ENCODE data around the gene SLC25A6.
"Not testable (repeated sequence)": the region's sequence is repeated elsewhere in the genome, so short reads cannot be mapped to it uniquely, and the experiment has no call there.

SLC25A6 gene
- 242 to 423 (median 310) reads per million in 3 experiments for total RNA-seq

- peak; percentile 99 for DNase-seq
Observed at GRCh38 chrX:1391707-1392375, at the start of gene SLC25A6. Gene SLC25A6, minus strand, starts transcription at chrX:1392113. Its CDS starts 104 bp downstream, at chrX:1392009.

GRCh38 chrX:1440506-1440905 is 48.6 kb upstream of the SLC25A6 start:
- no peak for DNase-seq

GRCh38 chrX:1435241-1435895 is 43.5 kb upstream of the SLC25A6 start:
- no peak for DNase-seq

- no peak for DNase-seq
Observed at GRCh38 chrX:1434871-1435240, 42.9 kb upstream of the SLC25A6 start.

- DNase-seq: no peak
Observed at GRCh38 chrX:1433646-1434357, 41.9 kb upstream of the SLC25A6 start.

DNA sequence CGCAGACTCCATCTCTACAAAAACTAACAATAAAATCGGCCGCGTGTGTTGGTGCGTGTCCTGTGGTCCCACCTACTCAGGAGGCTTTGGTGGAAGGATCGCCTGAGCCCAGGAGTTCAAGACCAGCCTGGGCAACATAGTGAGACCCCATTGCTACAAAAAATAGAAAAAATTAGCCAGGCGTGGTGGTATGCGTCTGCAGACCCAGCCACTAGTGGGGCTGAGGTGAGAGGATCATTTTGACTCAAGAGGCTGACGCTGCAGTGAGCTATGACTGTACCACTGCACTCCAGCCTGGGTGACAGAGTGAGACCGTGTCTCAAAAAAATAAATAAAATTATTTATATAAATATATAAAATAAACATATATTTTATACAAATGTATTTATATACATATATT is 38.5 kb upstream of the SLC25A6 start:
- no peak for DNase-seq

- no peak for DNase-seq
Observed at GRCh38 chrX:1427756-1428155, 35.8 kb upstream of the SLC25A6 start.

DNA sequence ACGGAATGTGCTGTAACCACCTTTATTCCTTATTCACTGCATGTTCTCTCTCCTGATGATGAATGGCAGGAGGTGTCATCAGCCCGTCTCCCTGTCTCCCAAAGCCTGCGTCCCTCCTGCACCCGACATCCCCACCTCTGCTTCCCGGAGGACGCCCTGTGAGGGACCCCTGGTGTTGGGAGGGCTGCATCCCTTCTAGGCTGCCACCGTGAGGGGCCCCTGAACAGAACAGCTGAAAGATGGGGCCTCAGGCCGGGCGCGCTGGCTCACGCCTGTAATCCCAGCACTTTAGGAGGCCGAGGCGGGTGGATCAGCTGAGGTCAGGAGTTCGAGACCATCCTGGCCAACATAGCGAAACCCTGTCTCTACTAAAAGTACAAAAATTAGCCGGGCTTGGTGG is 34.4 kb upstream of the SLC25A6 start:
- DNase-seq: not testable (repeated sequence)

DNA sequence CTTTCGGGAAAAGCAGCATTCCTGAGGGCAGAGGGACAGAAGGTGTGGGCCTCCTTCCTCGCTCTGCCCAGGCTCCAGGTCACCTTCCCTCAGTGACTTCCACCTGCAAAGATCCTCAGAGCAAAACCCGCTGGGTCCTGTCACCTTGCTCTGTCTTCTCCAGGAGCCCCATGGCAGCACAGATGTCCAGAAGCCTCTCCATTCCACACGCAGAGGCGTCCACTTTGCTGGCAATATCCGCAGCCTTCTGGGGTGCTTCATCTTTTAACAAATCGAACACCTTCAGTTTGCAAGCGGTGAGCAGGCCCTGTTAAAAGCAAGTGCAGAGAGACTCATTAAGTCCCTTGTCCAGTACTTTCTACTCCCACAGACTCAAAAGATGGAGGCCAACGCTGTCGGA is 33.5 kb upstream of the SLC25A6 start:
- DNase-seq: no peak

DNA sequence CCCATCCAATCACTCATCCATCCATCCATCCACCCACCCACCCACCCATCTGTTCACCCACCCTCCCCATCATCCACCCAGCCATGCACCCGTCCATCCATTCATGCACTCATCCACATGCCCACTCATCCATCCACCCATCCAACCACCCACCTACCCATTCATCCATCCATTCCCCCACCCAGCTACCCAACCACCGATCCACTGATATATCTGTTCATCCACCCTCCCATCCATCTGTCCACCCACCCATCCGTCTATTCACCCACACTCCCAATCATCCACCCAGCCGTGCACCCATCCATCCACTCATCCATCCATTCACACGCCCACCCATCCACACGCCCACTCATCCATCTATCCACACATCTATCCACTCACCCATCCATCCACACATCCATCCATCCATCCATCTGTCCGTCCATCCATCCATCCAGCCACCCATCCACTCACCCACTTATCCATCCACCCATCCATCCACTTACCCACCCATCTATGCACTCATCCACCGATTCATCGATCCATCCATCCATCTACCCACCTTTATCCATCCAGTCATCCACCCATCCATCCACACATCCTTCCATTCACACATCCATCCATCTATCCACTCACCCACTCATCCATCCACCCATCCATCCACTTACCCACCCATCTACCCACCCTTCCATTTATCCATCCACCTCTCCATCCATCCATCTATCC is 32.4 kb upstream of the SLC25A6 start:
- DNase-seq: no peak

GRCh38 chrX:1423215-1423614 is 31.3 kb upstream of the SLC25A6 start:
- DNase-seq: no peak

DNA sequence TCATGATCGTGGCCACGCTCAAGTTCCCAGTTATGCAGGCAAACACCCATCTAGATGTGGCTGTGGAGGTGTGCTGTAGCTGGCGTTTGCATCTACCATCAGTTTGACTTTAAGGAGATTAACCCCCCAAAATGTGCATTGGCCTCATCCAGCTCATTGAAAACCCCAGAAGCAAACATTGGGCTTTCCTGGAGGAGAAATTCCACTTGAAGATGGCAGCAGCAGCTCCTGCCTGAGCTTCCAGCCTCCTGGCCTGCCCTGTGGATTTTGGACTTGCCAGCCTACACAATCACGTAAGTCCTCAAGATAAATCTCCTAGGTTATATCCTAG is 30.2 kb upstream of the SLC25A6 start:
- no peak for DNase-seq

DNA sequence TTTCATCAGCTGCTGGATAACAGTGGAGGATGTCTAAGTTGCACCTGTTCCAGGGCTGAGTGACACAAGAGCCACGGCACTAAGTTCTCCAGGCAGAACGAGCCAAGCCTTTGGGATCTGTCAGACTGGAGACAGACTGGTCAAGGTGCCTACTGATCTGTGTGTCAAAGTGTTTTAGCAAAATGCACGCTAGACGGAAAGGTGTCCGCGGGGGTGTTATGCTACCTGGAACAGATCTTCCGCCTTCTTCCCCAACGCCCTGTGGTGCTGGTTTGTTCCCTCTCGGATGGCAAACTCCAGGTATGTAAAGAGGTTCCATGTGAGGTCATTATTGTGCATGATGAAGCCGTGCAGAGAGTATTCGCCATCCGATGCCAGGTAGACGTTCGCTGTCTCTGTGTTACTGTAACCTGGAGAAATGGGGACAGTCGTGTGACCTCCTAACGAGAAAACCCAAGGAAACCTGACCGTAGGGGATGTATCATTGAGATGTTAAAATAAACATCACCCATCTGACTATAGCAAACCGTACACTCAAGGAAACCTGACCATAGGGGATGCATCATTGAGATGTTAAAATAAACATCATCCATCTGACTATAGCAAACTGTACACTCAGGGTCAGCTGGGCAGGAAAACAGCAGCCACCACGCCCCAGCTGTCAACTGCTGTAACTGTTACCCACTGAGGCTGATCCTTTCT is 29.7 kb upstream of the SLC25A6 start:
- no peak for DNase-seq

GRCh38 chrX:1420371-1420770 is 28.5 kb upstream of the SLC25A6 start:
- no peak for DNase-seq

- DNase-seq: no peak
Observed at GRCh38 chrX:1419545-1420355, 27.8 kb upstream of the SLC25A6 start.

- no peak for DNase-seq
Observed at GRCh38 chrX:1418901-1419544, 27.1 kb upstream of the SLC25A6 start.

GRCh38 chrX:1417921-1418771 is 26.2 kb upstream of the SLC25A6 start:
- no peak for DNase-seq

GRCh38 chrX:1416965-1417760 is 25.2 kb upstream of the SLC25A6 start:
- DNase-seq: no peak

- no peak for DNase-seq
Observed at GRCh38 chrX:1416327-1416784, 24.4 kb upstream of the SLC25A6 start.
